Effector CD8-positive, alpha-beta T cell (primary cell): ENCODE data around the gene SOX5.
"Not testable (repeated sequence)": the region's sequence is repeated elsewhere in the genome, so short reads cannot be mapped to it uniquely, and the experiment has no call there.

Source experiments
- DNase-seq: peaks from one replicate; lab custom pipeline; 2025; lab: John Stamatoyannopoulos, UW

SOX5 gene

DNA sequence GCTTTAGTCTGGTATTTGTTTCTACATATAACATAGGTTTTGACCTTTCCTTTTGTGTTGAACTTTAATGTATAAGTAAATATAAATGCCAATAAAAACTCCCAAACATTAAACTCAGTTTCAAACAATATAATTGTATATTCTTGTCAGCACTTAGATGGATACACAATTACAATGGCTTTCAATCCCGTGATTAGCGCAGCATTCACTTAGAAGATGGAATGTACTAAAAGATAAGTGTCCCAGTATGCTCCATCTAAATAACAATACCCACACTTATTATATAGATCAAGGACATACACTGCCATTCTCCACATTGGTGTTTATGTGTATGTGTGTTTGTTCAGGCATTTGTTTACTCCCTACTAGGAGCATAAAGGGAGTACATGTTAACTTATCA is 193.1 kb downstream of the SOX5 start:
- DNase-seq = no peak

DNA sequence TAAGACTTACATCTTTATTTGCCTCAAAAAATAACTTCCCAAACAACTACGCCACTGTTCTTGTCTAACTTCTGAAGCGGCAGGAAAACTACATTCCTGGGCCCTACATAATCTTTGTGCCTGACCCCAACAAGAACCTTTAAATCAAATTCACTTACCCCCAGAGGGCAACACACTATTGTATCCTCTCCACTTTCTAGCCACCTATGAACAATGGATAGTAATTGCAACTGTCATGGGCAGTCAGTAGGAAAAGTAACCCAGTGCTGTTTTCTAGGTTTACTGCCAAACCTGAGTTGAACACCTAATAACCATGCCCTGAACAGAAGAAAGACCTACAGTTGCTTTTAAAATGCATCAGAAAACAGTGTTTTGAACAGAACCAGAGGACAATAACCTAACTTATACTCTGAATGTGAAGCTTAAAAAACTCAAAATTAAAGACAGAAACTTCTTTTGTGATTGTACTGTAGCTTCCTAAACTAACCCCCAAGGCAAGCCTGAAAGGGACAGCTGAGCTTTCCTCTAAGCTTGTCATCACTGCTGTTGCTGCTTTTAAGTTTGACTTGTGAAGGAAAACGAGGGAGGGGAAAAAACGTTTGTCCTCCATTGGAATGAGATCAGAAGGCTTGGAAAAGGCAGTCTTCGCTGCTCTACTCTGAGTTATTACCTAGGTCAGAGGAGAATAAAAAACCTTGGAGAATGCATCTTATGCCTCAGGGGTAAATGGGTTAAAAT is 195.7 kb downstream of the SOX5 start:
- no peak for DNase-seq

DNA sequence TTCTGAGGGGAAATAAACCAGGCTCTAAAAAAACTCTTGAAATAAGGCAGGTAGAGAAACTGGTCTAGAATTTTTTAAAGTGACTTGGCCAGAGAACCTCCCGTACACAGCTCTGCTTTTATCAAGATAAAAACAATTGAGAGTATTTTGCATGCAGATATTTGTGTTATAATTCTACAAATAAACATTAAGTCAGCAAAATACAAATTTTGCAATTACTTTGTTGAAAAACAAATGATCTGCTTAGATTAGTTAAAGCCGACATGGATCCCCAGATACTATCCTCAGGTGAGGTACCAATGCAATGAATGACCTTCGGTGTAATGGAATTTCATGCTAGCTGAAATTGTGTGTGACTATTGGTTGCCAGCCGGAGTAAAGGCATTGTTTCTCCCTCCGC is 197.2 kb downstream of the SOX5 start:
- DNase-seq = no peak

GRCh38 chr12:23751641-23752040 is 197.8 kb downstream of the SOX5 start:
- DNase-seq = no peak

GRCh38 chr12:23750923-23751322 is 198.5 kb downstream of the SOX5 start:
- DNase-seq = no peak

DNA sequence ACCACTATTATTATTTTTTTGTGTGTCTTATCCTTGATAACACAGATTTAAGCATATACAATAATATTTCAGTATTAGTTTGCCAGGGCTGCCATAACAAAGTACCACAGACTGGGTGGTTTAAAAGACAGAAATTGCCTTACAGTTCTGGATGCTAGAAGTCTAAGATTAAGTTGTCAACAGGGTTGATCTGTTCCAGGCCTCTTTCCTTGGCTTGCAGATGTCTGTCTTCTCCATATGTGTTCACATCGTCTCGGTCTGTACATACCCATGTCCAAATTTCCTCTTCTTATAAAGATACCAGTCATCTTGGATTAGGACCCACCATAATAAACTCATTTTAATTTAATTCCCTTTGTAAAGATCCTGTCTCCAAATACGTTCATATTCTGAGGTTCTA is 204.8 kb downstream of the SOX5 start:
- DNase-seq = no peak

GRCh38 chr12:23742574-23742973 is 206.9 kb downstream of the SOX5 start:
- no peak for DNase-seq

DNA sequence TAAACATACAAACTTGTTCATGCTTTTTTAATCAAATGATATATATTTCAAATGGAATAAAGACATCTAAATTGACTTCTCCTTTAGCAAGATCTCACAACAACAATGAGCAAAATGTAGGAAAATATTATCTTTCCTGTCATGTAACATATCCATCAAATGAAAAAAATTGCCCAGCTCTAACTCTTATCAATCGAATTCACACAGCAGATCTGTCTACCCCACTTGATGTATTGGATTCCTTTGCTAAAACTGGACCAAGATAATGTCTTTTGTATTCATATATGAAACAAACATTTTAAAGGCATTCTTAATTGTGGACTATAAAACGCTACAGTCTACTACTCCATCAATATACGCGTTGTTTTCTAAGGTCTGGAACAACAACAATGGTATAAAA is 218.0 kb downstream of the SOX5 start:
- DNase-seq = no peak

- DNase-seq = no peak
Observed at GRCh38 chr12:23731035-23731434, 218.4 kb downstream of the SOX5 start.

DNA sequence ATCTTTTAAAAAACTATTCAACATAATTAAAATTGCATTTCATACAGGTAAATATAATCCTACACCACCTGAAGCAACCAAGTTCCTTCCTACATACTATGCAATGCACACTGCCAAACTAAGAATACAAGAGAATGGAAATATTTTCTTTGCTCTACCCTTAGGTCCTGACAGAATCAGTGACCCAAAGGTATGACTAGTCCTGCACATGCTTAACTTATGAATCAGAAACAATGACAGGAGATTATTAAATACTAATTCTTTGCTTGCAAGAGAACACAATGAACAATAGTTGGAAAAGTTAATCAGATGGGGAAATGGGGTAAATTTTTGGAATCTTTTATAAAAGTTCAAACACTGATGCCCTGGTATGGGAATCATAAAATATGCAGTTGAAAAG is 220.1 kb downstream of the SOX5 start:
- no peak for DNase-seq

DNA sequence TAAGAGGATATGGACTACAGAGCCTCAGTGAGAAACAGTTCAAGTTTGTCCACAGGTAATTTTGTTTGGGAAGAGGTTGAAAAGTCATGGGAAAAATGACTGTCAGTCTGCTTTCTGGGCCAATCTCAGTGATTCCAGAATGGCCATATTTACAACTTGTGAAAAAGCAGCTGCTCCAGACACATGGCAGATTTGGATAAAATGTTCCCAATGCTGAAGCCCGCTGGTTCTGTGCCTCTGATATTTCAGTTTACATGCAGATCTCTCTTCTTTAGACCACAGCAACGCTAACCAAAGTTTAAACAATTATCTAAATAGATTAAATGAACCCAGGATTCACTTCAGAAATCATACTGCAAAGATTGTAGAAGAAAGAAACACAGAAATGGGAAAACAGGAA is 222.8 kb downstream of the SOX5 start:
- no peak for DNase-seq

GRCh38 chr12:23722655-23723054 is 226.8 kb downstream of the SOX5 start:
- DNase-seq = no peak

DNA sequence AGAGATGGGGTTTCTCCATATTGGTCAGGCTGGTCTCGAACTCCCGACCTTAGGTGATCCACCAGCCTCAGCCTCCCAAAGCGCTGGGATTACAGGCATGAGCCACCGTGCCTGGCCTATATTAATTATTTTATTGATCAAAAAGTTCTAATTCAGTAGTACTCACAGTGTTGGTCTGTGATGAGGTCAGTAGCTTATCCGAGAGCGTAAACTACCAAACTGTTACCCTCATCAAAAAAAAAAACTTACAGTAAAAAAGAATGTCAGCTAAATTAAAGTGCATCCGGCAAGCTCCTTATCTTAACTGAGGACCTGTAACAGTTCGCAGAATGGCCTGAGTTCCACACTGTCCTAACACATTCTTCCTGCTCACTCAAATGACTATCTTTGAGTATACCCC is 228.2 kb downstream of the SOX5 start:
- no peak for DNase-seq

GRCh38 chr12:23719493-23719892 is 230.0 kb downstream of the SOX5 start:
- DNase-seq = no peak

DNA sequence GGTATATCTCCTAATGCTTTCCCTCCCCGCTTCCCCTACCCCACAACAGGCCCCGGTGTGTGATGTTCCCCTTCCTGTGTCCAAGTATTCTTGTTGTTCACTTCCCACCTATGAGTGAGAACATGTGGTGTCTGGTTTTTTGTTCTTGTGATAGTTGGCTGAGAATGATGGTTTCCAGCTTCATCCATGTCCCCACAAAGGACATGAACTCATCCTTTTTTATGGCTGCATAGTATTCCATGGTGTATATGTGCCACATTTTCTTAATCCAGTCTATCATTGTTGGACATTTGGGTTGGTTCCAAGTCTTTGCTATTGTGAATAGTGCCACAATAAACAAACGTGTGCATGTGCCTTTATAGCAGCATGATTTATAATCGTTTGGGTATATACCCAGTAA is 239.1 kb downstream of the SOX5 start:
- not testable (repeated sequence) for DNase-seq

- no peak for DNase-seq
Observed at GRCh38 chr12:23708185-23708837, 241.2 kb downstream of the SOX5 start.

DNA sequence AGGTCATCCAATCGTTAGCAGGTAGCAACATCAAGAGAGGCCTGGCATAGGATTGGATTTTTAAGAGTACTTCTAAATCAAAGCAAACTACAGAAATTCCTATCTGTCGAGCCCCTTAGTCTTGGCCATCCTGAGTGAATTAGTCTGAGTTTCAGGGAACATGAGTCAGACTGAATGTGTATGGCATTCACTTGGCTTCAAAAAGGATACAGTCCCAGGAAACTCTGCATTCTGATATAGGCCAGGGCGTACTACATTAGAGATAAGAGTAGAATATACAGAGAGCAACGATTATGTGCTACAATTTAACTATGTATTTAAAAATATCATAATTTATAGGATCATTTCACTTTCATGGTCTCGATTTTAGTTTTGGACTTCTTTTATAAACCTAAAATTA is 242.2 kb downstream of the SOX5 start:
- DNase-seq = no peak

GRCh38 chr12:23704992-23705943 is 244.2 kb downstream of the SOX5 start:
- DNase-seq = no peak

DNA sequence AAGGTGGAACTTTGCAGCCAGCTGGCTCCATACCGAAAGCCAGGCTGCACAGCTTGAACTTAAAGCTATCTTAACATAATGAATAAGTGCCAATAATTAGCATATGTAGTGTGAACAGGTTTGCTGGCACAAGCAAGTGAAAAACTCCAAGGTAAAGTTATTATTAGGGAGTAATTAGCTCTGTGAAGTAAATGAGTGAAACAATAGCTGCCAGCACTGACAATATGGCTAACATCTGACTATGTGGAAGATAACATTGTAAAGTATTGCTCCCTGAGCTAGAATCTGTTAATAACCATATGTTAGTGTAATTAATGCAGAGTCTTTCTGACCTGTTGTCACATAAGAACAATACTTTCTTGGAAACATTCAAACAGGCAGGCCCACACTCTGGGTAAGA is 246.4 kb downstream of the SOX5 start:
- no peak for DNase-seq

- DNase-seq = no peak
Observed at GRCh38 chr12:23699031-23699430, 250.4 kb downstream of the SOX5 start.

- DNase-seq = no peak
Observed at GRCh38 chr12:23694920-23695319, 254.6 kb downstream of the SOX5 start.

GRCh38 chr12:23694307-23694706 is 255.2 kb downstream of the SOX5 start:
- no peak for DNase-seq

DNA sequence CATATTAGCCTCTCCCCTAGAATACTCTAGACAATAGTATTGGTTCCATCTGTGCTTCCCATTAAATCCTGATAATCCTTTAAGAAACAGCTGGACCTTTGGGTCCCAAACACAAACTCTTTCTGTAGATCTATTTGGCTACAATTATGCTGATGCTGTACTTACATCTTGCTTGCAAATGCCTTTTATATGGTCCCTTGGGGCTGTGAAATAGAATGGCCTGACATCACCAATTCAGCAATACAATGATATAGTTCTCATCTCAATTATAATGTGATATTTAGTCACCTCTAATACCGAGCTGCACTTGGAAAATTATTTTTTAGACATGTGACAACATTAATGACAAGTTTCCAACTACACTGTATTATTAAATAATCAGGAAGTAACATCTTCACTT is 261.5 kb downstream of the SOX5 start:
- no peak for DNase-seq
